GM23248 (cell line): ENCODE data around the gene MTG2. TPM values are rescaled to one million over a fixed set of nuclear protein-coding genes. Genes with fewer than 3 reads are reported as not detected.

Experiments
- DNase-seq: peaks from one replicate; pipeline ENCODE4 v3.0.0-alpha.2; 2015
- H2AFZ ChIP-seq: fragments of 200-600 bp; sonication (generic); 2 replicates; pipeline ENCODE4 v1.6.1; 2016; ENCODE audit warnings: antibody characterized with exemption
- H3F3A ChIP-seq: fragments of 200-600 bp; sonication (generic); 2 replicates; pipeline ENCODE4 v1.6.1; 2016; ENCODE audit warnings: mild to moderate bottlenecking, antibody characterized with exemption, mixed run types; ENCODE audit not compliant: insufficient read depth
- H3K27ac ChIP-seq: fragments of 200-600 bp; sonication (generic); 2 replicates; pipeline ENCODE4 v1.5.1; 2016; ENCODE audit warnings: mild to moderate bottlenecking
- H3K27me3 ChIP-seq: fragments of 200-600 bp; sonication (generic); replicated peaks from 2 replicates; pipeline ENCODE4 v1.6.1; 2016; ENCODE audit warnings: mild to moderate bottlenecking; ENCODE audit not compliant: insufficient read depth
- H3K36me3 ChIP-seq: fragments of 200-600 bp; sonication (generic); 2 replicates; pipeline ENCODE4 v1.6.1; 2016; ENCODE audit warnings: low read depth, mild to moderate bottlenecking
- H3K4me1 ChIP-seq: fragments of 200-600 bp; sonication (generic); 2 replicates; pipeline ENCODE4 v1.6.1; 2016; ENCODE audit warnings: mild to moderate bottlenecking; ENCODE audit not compliant: insufficient read depth
- H3K4me2 ChIP-seq: fragments of 200-600 bp; sonication (generic); one replicate; pipeline ENCODE4 v1.6.1; 2016; ENCODE audit warnings: mild to moderate bottlenecking; ENCODE audit not compliant: unreplicated experiment
- H3K4me3 ChIP-seq: fragments of 200-600 bp; sonication (generic); 2 replicates; pipeline ENCODE4 v1.5.1; 2016; ENCODE audit warnings: mild to moderate bottlenecking
- H3K79me2 ChIP-seq: fragments of 200-600 bp; sonication (generic); 2 replicates; pipeline ENCODE4 v1.6.1; 2016; ENCODE audit warnings: mild to moderate bottlenecking; ENCODE audit not compliant: insufficient read depth
- H3K9ac ChIP-seq: fragments of 200-600 bp; sonication (generic); 2 replicates; pipeline ENCODE4 v1.6.1; 2016; ENCODE audit warnings: mild to moderate bottlenecking
- H3K9me2 ChIP-seq: fragments of 200-600 bp; sonication (generic); 2 replicates; pipeline ENCODE4 v1.6.1; 2016; ENCODE audit warnings: mixed run types, mild to moderate bottlenecking, moderate library complexity; ENCODE audit not compliant: insufficient read depth
- H3K9me3 ChIP-seq: fragments of 200-600 bp; sonication (generic); one replicate; pipeline ENCODE4 v1.6.1; 2017; ENCODE audit warnings: low read depth
- H4K20me1 ChIP-seq: fragments of 200-600 bp; sonication (generic); 2 replicates; pipeline ENCODE4 v1.6.0; 2016; ENCODE audit not compliant: insufficient read depth
- EZH2 ChIP-seq: fragments of 200-600 bp; sonication (generic); IDR thresholded peaks from 2 replicates; pipeline ENCODE4 v1.6.1; 2018; ENCODE audit warnings: antibody characterized with exemption, mild to moderate bottlenecking; ENCODE audit not compliant: insufficient read depth, poor library complexity, severe bottlenecking
- EZH2phosphoT487 ChIP-seq: fragments of 200-600 bp; sonication (generic); IDR thresholded peaks from 2 replicates; pipeline ENCODE4 v1.6.1; 2018; ENCODE audit warnings: antibody characterized with exemption, moderate library complexity, mild to moderate bottlenecking, low read depth; ENCODE audit not compliant: insufficient read depth
- WGBS, 2 experiments: methylation state at CpG; one replicate each; pipeline ENCODE4 v1.1.6; 2015 to 2017; ENCODE audit warnings: low lambda C conversion rate in 2 of 2, low coverage in 1 of 2; ENCODE audit errors: missing lambda C conversion rate in 2 of 2; 5-methylcytosine and 5-hydroxymethylcytosine counted together
- in situ Hi-C: fragments of 300-500 bp; cut with MboI; formaldehyde crosslinking; loops from 2 replicates; pipeline ENCODE4 v1.15.0; 2020
- polyA plus RNA-seq: library from polyadenylated mRNA; unstranded; fragments of >200 nt; fragmentation: Nextera tagmentation; extraction: Ambion mirVana; gene quantifications from 2 replicates; pipeline ENCODE4 v1.2.1, GENCODE V29; 2016
- total RNA-seq: library from RNA; depleted of rRNA; stranded (reverse); fragments of >200 nt; shearing (Covaris generic); gene quantifications from 2 replicates; pipeline ENCODE4 v1.2.3, GENCODE V29; 2014

The MTG2 gene
- total and polyA plus RNA-seq, 2 experiments from 2014 or later: 17.3 to 20.2 TPM

GRCh38 chr20:62177307-62177706 lies 5.5 kb upstream of the MTG2 start:
- WGBS, 2 experiments: 89 to 92% methylated on average over 9 of the region's 9 CpGs
- H3K9me3 ChIP-seq: no peaks in the 10 kb centered on the region
- no peaks in the 10 kb centered on the region for H3K9me2 ChIP-seq
- H3K9ac ChIP-seq: no peak overlapping the region
- H3K36me3 ChIP-seq: peaks cover 7% of the 10 kb centered on the region; the same call in 1 of the 2 replicates
- peaks cover 9% of the 10 kb centered on the region for H3K4me1 ChIP-seq
- no peak for DNase-seq
- no peaks in the 10 kb centered on the region for H3K27me3 ChIP-seq
- H4K20me1 ChIP-seq: no peaks in the 10 kb centered on the region
- no peak overlapping the region for H3K27ac ChIP-seq
- H3K79me2 ChIP-seq: peaks cover 7% of the 10 kb centered on the region; the same call in 1 of the 2 replicates
- H2AFZ ChIP-seq: no peak overlapping the region
- peaks cover 14% of the 10 kb centered on the region for H3F3A ChIP-seq
- no peak overlapping the region for H3K4me3 ChIP-seq
- TF ChIP-seq EZH2phosphoT487 (no peak), EZH2 (no peak)
- in situ Hi-C loops: no loop called here
- no peak overlapping the region for H3K4me2 ChIP-seq

- H3F3A ChIP-seq: peaks cover 15% of the 10 kb centered on the region
- no peaks in the 10 kb centered on the region for H3K9me3 ChIP-seq
- in situ Hi-C loops: no loop called here
- no peaks in the 10 kb centered on the region for H4K20me1 ChIP-seq
- no peaks in the 10 kb centered on the region for H3K27me3 ChIP-seq
- H3K9me2 ChIP-seq: no peaks in the 10 kb centered on the region
- DNase-seq: no peak
- H3K9ac ChIP-seq: no peak overlapping the region
- H3K4me2 ChIP-seq: no peak overlapping the region
- peaks cover 7% of the 10 kb centered on the region; the same call in 1 of the 2 replicates for H3K36me3 ChIP-seq
- TF ChIP-seq EZH2phosphoT487: no peak
- no peak for TF ChIP-seq EZH2
- H3K79me2 ChIP-seq: peaks cover 16% of the 10 kb centered on the region
- WGBS, 2 experiments: 88 to 93% methylated on average over 17 to 19 of the region's 19 CpGs
- peaks cover 9% of the 10 kb centered on the region for H3K4me1 ChIP-seq
- no peak overlapping the region for H3K27ac ChIP-seq
- no peak overlapping the region for H2AFZ ChIP-seq
- H3K4me3 ChIP-seq: no peak overlapping the region
These were observed 4.3 kb upstream of the MTG2 start for GRCh38 chr20:62178316-62179161.

DNA sequence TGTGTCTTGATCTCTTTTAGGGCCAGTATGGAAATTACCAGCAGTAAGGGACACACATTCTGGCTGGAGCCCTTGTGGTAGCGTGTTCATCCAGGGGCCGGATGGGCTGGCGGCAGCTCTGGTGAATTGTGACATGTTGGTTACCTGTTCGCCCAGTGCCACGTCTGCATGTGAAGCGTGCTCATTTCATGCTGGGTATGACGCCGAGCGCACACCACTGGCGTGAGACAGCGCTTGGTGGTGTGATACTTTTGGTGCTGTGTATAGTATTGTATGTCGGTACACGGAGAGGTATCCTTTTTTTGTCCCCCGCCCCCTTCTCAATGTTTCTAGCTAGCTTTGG lies 3.7 kb upstream of the MTG2 start:
- Histone ChIP-seq H3K36me3 (peaks cover 7% of the 10 kb centered on the region; the same call in 1 of the 2 replicates), H3K4me1 (peaks cover 15% of the 10 kb centered on the region), H3K4me3 (no peak overlapping the region), H3K27ac (no peak overlapping the region), H3K79me2 (peaks cover 21% of the 10 kb centered on the region), H3K9ac (no peak overlapping the region), H2AFZ (no peak overlapping the region), H4K20me1 (no peaks in the 10 kb centered on the region), H3K27me3 (no peaks in the 10 kb centered on the region), H3K9me3 (no peaks in the 10 kb centered on the region), H3F3A (peaks cover 15% of the 10 kb centered on the region), H3K9me2 (no peaks in the 10 kb centered on the region), H3K4me2 (no peak overlapping the region)
- no peak for DNase-seq
- 91 to 97% methylated on average over 14 of the region's 14 CpGs for WGBS, 2 experiments
- no peak for TF ChIP-seq EZH2
- TF ChIP-seq EZH2phosphoT487: no peak
- in situ Hi-C loops: no loop called here

DNA sequence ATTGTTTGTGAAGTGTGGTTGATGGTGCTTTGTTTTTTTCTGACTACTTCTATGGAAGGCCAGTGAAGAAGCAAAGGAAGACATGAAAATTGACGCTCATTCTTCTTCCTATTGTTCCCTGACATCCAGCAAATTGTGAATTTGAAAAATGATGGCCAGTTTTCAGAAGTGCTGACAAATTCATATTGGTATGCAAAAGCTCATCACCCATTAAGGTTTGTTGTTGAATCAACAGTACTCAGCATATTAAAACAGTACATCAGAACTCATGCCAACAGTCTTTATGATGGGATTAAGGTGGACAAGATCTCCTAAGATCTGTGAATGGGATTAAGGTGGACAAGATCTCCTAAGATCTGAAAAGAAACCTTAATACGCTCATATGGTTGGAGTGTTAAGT lies 1.0 kb upstream of the MTG2 start:
- H2AFZ ChIP-seq: peak overlapping the region; percentile 91
- peak overlapping the region; percentile 76 for H3K4me2 ChIP-seq
- no peaks in the 10 kb centered on the region for H3K9me2 ChIP-seq
- H3K27ac ChIP-seq: peak overlapping the region; percentile 83
- WGBS, 2 experiments: 95 to 97% methylated on average over 2 of the region's 2 CpGs
- H3K27me3 ChIP-seq: no peaks in the 10 kb centered on the region
- no peaks in the 10 kb centered on the region for H4K20me1 ChIP-seq
- peak overlapping the region; percentile 99 for H3K9ac ChIP-seq
- in situ Hi-C loops: no loop called here
- peak; percentile 21 for DNase-seq
- peaks cover 15% of the 10 kb centered on the region for H3F3A ChIP-seq
- peaks cover 4% of the 10 kb centered on the region; the same call in 1 of the 2 replicates for H3K36me3 ChIP-seq
- H3K4me3 ChIP-seq: peak overlapping the region; percentile 99
- peaks cover 20% of the 10 kb centered on the region for H3K4me1 ChIP-seq
- TF ChIP-seq EZH2 (no peak), EZH2phosphoT487 (no peak)
- H3K79me2 ChIP-seq: peaks cover 48% of the 10 kb centered on the region
- no peaks in the 10 kb centered on the region for H3K9me3 ChIP-seq
